Stimulated activated CD4-positive, alpha-beta T cell treated with anti-CD3 and anti-CD28 coated beads, Interleukin-15, amount 100 ng/mL, for 1 hour (primary cell): ENCODE results near the gene ABCC4.

ENCODE experiments used
- DNase-seq, 2 donors: peaks; one replicate each; pipeline ENCODE4 v3.0.0-alpha.2; 2020; ENCODE audit warnings: low read depth in 1 of 2, low spot score in 1 of 2

The ABCC4 gene

GRCh38 chr13:95233026-95233635 lies 68.1 kb downstream of the ABCC4 start:
- DNase-seq = no peak

DNA sequence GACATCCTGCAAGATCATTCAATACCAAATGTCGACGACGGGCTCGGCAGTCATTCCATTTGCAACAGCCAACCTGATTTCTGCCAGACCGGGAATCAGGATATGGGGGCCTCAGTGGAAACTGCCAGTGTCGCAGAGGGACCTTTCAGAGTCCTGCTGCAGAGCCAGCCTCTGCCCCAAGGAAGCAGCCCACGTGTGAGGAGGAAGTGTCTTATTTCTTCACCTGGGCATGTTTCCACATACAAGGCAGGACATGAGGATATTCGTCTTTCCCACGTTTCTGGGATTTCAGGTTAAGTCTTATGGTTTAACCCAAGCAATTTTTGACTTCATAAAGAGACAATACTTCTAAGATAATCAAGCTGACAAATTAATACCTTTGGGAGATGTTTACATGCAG lies 69.9 kb downstream of the ABCC4 start:
- DNase-seq = no peak

DNA sequence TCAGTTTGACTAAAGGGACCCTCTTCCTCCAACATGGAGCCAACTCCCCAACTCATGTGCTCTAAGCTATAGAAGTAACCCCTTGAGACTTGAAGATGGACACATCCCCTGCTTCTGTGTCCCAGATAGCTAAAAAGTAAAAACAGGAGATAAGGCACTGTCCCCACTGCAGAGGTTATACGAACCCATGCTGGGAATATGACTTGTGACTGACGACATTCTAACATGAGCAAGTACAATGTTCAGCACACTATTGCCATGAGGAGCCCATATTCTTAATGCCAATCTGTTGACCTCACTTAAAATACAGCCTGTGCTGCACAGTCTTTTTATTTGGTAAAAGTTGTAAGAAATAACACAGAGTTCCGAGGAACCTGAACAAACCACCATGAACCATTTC lies 71.4 kb downstream of the ABCC4 start:
- no peak for DNase-seq

GRCh38 chr13:95228130-95228529 lies 73.1 kb downstream of the ABCC4 start:
- DNase-seq = no peak

- no peak for DNase-seq
Observed at GRCh38 chr13:95226932-95227695, 74.1 kb downstream of the ABCC4 start.

GRCh38 chr13:95226476-95226875 lies 74.8 kb downstream of the ABCC4 start:
- no peak for DNase-seq

DNA sequence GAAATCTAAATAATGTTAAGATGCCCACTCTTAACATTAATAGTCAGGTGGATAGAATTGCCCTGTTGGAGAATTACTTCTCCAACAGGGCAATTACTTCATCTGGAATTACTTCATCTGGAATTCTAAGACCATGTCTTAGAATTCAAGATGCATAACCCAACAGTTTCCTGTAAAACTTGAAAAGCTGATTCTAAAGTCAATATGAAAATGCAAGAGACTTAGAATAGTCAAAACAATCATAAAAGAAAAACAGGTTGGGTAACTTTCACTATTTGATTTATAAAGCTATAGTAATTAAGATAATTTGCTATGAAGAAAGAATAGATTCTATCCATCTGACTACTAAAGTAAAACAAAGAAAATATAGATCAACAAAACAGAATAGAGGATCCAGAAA lies 75.2 kb downstream of the ABCC4 start:
- DNase-seq = no peak

DNA sequence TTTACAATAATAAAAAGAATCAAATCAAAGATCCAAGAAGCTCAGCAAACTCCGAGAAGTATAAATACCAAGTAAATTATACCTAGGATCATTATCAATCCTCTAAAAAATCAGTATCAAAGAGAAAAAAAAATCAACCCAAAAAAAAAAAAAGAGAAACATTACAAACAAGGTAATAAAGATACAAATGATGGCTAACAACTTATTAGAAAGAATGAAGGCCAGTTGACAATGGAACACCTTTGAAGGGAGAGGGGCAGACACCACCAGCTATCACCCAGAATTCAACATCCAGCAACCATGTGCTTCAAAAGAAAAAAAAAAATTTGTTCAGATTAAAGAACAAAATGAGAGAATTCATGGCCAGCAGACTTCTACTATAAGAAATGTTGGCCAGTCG lies 77.2 kb downstream of the ABCC4 start:
- no peak for DNase-seq

DNA sequence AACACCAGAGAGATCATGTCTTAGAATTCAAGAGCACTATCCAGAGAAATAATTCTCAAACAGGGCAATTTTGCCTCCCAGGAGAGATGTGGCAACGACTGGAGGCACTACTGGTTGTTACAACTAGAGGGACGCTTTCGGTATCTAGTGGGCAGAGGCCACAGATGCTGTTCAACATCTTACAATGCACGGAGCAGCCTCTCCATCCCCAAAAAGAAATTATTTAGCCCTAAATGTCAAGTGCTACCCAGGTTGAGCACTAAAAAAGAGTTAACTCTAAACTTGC lies 78.6 kb downstream of the ABCC4 start:
- DNase-seq = no peak

- no peak for DNase-seq
Observed at GRCh38 chr13:95221971-95222732, 79.1 kb downstream of the ABCC4 start.

DNA sequence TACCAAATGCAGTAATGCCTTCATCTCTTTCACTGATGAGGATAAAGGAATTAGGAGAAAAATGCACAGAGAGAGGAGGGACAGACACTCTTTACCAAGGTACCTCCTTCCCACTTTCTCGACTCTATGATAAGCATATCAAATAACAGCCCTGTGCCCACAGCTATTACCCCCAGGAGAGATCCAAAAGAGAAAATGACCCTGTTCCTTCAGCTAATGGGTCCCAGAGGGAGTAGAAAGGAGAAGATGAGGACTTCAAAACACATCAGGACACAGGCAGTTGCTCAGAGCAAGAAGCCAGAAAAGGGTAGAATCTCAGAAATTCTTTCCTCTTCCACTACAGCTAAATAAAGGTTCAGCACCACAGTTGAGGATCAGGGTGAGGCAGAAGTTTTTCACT lies 80.6 kb downstream of the ABCC4 start:
- DNase-seq = no peak

- no peak for DNase-seq
Observed at GRCh38 chr13:95217920-95218830, 83.1 kb downstream of the ABCC4 start.

- no peak for DNase-seq
Observed at GRCh38 chr13:95216182-95216581, 85.1 kb downstream of the ABCC4 start.

GRCh38 chr13:95212983-95213850 lies 88.0 kb downstream of the ABCC4 start:
- no peak for DNase-seq

GRCh38 chr13:95209109-95209508 lies 92.1 kb downstream of the ABCC4 start:
- DNase-seq = no peak

DNA sequence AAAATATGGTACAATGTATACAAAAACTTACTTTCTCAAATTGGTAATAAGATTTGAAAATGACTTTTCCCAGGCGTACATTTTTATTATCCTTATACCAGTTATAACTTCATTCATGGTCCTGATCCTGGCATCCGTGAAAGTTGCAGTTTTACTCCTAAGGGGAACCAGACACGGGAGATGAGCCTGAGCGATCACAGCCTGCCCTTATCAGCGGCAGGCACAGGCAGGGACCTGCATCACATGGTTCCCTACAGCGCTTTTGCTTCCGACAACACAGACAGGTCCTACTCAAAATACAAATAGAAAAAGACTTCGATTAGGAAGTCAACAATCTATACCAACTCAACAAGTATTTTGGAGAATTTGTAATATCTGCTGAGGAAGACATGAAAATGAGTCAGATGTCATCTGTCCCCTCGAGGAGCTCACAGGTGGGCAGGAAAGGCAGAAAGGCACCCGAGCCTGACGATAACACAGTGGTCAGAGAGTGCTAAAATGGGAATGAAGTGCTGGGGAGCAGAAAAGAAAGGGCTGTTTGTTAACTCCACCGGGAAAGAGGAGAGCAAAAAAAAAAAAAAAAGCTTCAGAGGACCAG lies 93.4 kb downstream of the ABCC4 start:
- DNase-seq = no peak

GRCh38 chr13:95206116-95206515 lies 95.1 kb downstream of the ABCC4 start:
- DNase-seq = no peak

DNA sequence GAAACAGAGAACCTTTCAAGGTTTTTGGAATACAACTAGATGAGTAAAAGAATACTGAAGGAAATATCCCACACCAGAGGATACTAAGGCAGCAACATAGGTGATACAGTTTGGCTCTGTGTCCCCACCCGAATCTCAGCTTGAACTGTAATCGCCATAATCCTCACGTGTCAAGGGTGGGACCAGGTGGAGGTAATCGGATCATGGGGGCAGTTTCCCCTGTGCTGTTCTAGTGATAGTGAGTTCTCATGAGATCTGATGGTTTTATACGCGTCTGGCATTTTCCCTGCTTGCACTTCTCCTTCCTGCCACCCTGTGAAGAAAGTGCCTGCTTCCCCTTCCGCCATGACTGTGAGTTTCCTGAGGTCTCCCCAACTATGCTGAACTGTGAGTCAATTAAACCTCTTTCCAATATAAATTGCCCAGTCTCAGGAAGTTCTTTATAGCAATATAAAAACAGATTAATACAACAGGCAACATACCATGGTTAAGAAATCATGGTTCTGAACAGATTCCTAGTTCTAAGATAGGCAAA lies 97.0 kb downstream of the ABCC4 start:
- DNase-seq = no peak

DNA sequence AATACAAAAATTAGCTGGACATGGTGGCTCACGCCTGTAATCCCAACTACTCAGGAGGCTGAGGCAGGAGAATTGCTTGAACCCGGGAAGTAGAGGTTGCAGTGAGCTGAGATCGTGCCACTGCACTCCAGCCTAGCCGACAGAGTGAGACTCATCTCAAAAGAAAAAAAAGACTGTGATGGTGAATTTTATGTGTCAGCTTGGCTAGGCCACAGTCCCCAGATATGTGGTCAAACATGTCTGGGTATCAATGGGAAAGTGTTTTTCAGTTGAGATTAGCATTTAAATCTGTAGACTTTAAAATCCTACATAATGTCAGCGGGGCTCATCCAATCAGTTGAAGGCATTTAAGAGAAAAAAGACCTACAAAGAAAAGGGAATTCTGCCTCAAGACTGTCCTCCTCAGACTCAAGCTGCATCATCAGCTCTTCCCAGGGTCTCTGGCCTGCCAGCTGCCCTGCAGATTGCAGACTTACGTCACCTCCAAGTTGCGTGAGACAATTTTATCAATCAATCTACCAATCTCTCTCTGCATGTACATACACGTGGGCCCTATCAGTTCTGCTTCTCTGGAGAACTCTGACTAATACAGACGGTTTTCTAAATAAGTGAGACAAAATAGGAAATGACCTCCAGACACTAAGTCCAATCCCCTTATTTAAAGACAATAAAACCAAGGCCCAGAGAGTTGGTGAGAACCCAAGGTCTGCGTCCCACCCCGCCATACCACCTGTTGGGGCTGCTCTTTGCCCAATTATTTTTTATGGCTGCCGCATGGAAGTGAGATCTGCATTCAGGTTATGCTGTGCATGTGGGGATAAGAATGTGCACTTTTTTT lies 99.2 kb downstream of the ABCC4 start:
- DNase-seq = no peak
